Activated CD8-positive, alpha-beta T cell treated with anti-CD3 and anti-CD28 coated beads, Interleukin-2, amount 10 ng/mL, durations not matched to agents 7 days and 5 days (primary cell): ENCODE data around the gene LRRC3. TPM values are rescaled to one million over a fixed set of nuclear protein-coding genes. Genes with fewer than 3 reads are reported as not detected.

ENCODE experiments used
- ATAC-seq: fragments of 150-1000 bp; cut with Tn5 transposase; one replicate; pipeline ENCODE4 v1.10.0; 2021; ENCODE audit warnings: moderate library complexity
- CTCF ChIA-PET: fragments of 350-600 bp; sonication (Branson Sonifier 250); formaldehyde crosslinking; loops from one replicate; lab custom pipeline; 2021; ENCODE audit warnings: antibody characterized with exemption; lab: Charles Lee
- POLR2A ChIA-PET: fragments of 350-600 bp; sonication (Branson Sonifier 250); formaldehyde crosslinking; loops from one replicate; lab custom pipeline; 2021; ENCODE audit warnings: antibody characterized with exemption; lab: Charles Lee
- DNase-seq: peaks from one replicate; pipeline ENCODE4 v3.0.0-alpha.2; 2020
- H3K27ac Mint-ChIP-seq: one replicate; pipeline ENCODE4 v1.8.0; 2021; ENCODE audit warnings: mild to moderate bottlenecking, mixed read lengths
- H3K27me3 Mint-ChIP-seq: one replicate; pipeline ENCODE4 v1.8.0; 2021; ENCODE audit warnings: low read depth, mixed read lengths
- H3K36me3 Mint-ChIP-seq: one replicate; pipeline ENCODE4 v1.8.0; 2021; ENCODE audit warnings: low read depth, mixed read lengths
- H3K4me1 Mint-ChIP-seq: one replicate; pipeline ENCODE4 v1.8.0; 2021; ENCODE audit warnings: low read depth, mixed read lengths
- H3K4me3 Mint-ChIP-seq: one replicate; pipeline ENCODE4 v1.8.0; 2021; ENCODE audit warnings: mild to moderate bottlenecking, mixed read lengths
- H3K9me3 Mint-ChIP-seq: one replicate; pipeline ENCODE4 v1.8.0; 2022; ENCODE audit warnings: mixed read lengths; ENCODE audit not compliant: insufficient read depth
- total RNA-seq, 2 experiments: library from RNA; stranded (reverse); gene quantifications; one replicate each; pipeline ENCODE4 v1.2.3, GENCODE V29; 2021

LRRC3 gene
- total RNA-seq, 2 experiments from 2014 or later = 3.2 to 3.4 TPM

GRCh38 chr21:44480200-44481053 lies 25.1 kb downstream of the LRRC3 start:
- POLR2A ChIA-PET = no interaction called here
- H3K36me3 Mint-ChIP-seq = no peaks in the 10 kb centered on the region

DNA sequence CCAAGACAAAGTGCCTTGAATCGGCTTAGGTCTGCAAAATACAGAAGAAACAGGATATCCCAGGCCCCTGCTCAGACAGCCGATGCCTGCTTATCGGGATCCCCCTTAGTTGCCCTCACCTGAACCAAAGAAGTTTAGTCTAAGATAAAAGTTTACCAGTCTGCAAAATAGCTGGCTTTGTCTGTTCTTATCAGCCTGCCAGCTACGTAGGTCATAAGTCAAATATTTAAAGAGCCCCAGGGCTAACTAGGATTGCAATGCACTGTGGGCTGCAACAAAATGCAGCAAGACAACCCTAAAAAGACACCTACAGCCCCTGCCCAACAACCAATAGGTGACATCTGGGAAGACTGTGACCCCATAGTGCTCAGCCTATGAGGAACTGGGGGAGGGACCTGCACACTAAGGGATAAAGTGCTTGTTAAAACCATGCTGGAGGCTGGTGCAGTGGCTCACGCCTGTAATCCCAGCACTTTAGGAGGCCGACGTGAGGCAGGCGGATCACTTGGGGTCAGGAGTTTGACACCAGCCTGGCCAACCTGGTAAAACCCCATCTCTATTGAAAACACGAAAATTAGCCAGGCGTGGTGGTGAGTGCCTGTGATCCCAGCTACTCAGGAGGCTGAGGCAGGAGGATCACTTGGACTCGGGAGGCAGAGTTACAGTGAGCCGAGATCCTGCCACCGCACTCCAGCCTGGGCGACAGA lies 27.4 kb downstream of the LRRC3 start:
- Mint-ChIP-seq H3K27me3 (peaks cover 2% of the 10 kb centered on the region), H3K4me3 (no peak overlapping the region), H3K4me1 (peaks cover 12% of the 10 kb centered on the region), H3K9me3 (no peaks in the 10 kb centered on the region), H3K36me3 (no peaks in the 10 kb centered on the region), H3K27ac (no peak overlapping the region)
- ChIA-PET CTCF (interaction anchor here (0.6 to 2.0 kb wide), 2 partner anchors 8 to 311 kb away, joined by 3 to 7 read pairs; no protein-coding TSS in a partner anchor), POLR2A (no interaction called here)
- DNase-seq (no peak), ATAC-seq (no peak)

More at GRCh38 chr21:44480200-44481053, 25.1 kb downstream of the LRRC3 start:
- Mint-ChIP-seq H3K4me3 (no peak overlapping the region), H3K9me3 (no peaks in the 10 kb centered on the region), H3K4me1 (peaks cover 7% of the 10 kb centered on the region), H3K27ac (no peak overlapping the region), H3K27me3 (peaks cover 2% of the 10 kb centered on the region)
- DNase-seq (no peak), ATAC-seq (no peak)
- CTCF ChIA-PET = interaction anchor here (1.0 to 2.0 kb wide), 7 partner anchors 10 to 848 kb away, joined by 3 to 7 read pairs (median 4); partner anchors contain the start of genes LRRC3 and TRPM2

GRCh38 chr21:44483288-44484237 lies 28.3 kb downstream of the LRRC3 start:
- POLR2A ChIA-PET = no interaction called here
- peaks cover 2% of the 10 kb centered on the region for H3K27me3 Mint-ChIP-seq
- no peak overlapping the region for H3K27ac Mint-ChIP-seq
- CTCF ChIA-PET = no interaction called here
- no peaks in the 10 kb centered on the region for H3K9me3 Mint-ChIP-seq
- peaks cover 12% of the 10 kb centered on the region for H3K4me1 Mint-ChIP-seq
- no peak overlapping the region for H3K4me3 Mint-ChIP-seq
- H3K36me3 Mint-ChIP-seq = no peaks in the 10 kb centered on the region
- ATAC-seq (no peak), DNase-seq (no peak)

DNA sequence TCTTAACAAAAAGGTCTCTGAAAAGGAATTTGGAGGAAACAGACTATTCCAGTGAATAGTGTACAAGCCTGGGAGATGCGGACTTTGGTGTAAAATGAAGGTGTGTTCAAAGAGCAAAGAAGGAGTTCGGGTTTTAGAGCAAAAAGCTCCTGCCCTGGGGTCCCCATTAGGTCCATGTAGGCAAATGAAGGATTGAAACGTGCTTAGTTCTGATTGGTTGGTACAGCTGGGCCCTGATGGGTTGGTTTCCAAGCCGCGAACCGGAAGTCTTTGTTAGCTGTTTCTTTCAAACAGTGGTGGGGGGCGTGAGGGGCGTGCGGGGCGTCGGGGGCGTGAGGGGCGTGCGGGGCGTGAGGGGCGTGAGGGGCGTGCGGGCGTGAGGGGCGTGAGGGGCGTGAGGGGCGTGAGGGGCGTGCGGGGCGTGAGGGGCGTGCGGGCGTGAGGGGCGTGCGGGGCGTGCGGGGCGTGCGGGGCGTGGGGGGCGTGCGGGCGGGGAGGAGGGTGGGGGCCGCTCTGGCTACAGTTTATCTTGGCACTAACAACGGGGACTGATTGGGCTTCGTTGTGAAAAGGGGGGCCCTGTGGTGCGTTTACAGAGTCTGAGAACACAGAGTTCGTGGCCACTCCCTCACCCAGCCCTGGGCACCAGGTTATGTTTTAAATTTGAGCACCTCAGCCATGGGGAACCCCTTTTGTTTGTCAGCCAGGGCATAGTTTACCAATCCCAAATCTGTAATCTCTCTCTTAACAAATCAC lies 29.4 kb downstream of the LRRC3 start:
- Mint-ChIP-seq H3K36me3 (no peaks in the 10 kb centered on the region), H3K27ac (no peak overlapping the region), H3K27me3 (peaks cover 4% of the 10 kb centered on the region), H3K9me3 (no peaks in the 10 kb centered on the region), H3K4me1 (peaks cover 12% of the 10 kb centered on the region), H3K4me3 (peak overlapping the region; percentile 70)
- ATAC-seq = no peak
- ChIA-PET CTCF (no interaction called here), POLR2A (no interaction called here)
- no peak for DNase-seq

- H3K27ac Mint-ChIP-seq = no peak overlapping the region
- peak; percentile 69 for ATAC-seq
- H3K27me3 Mint-ChIP-seq = peaks cover 4% of the 10 kb centered on the region
- ChIA-PET POLR2A (no interaction called here), CTCF (no interaction called here)
- H3K4me1 Mint-ChIP-seq = peaks cover 10% of the 10 kb centered on the region
- H3K36me3 Mint-ChIP-seq = no peaks in the 10 kb centered on the region
- H3K4me3 Mint-ChIP-seq = peak overlapping the region; percentile 70
- DNase-seq = peak; percentile 55
- no peaks in the 10 kb centered on the region for H3K9me3 Mint-ChIP-seq
Measured at GRCh38 chr21:44485254-44485793, 30.0 kb downstream of the LRRC3 start.

DNA sequence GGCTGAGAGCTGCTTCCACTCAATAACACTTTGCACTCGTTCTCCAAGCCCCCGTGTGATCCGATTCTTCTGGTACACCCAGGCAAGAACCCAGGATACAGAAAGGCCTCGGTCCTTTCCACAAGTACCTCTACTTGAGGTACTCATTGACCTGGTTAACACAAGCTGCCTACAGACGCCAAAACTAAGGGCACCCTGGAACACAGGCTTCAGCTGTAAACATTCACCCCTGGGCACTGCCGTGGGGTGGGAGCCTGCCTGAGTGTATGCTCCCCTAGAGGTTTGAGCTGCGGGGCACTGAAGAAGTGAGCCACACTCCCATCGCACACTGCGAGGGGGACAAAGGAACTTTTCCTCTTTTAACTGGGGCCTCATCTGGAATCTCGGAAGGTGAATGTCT lies 30.5 kb downstream of the LRRC3 start:
- POLR2A ChIA-PET = no interaction called here

DNA sequence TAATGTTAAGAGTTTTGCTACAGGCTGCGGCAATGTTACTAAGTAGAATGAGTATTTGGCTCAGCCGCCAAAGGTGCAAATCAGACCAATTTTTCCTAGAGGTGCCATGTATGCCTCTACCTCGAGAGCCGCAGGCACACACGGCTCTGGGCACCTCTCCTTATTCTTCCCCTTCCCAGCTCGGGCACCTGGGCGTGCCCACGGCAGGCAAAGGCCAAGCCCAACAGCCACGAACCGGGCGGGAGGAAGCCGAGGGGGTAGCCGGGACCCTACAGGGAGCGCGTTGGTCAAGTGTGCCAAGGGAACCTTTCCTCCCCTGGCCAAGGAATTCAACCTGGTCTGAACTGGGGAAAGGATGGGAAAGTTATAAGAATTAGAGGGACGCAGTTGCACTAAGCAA lies 31.0 kb downstream of the LRRC3 start:
- H3K27me3 Mint-ChIP-seq = peaks cover 4% of the 10 kb centered on the region
- POLR2A ChIA-PET = no interaction called here
- DNase-seq = no peak
- CTCF ChIA-PET = no interaction called here
- peaks cover 10% of the 10 kb centered on the region for H3K4me1 Mint-ChIP-seq
- no peak for ATAC-seq
- no peaks in the 10 kb centered on the region for H3K9me3 Mint-ChIP-seq
- peak overlapping the region; percentile 38 for H3K4me3 Mint-ChIP-seq
- H3K36me3 Mint-ChIP-seq = no peaks in the 10 kb centered on the region
- no peak overlapping the region for H3K27ac Mint-ChIP-seq

More for the DNA sequence above, 30.5 kb downstream of the LRRC3 start:
- peak; percentile 37 for ATAC-seq
- no peak for DNase-seq
- H3K4me3 Mint-ChIP-seq = peak overlapping the region; percentile 70
- no peaks in the 10 kb centered on the region for H3K9me3 Mint-ChIP-seq
- H3K27me3 Mint-ChIP-seq = peaks cover 4% of the 10 kb centered on the region
- H3K4me1 Mint-ChIP-seq = peaks cover 10% of the 10 kb centered on the region
- H3K36me3 Mint-ChIP-seq = no peaks in the 10 kb centered on the region
- CTCF ChIA-PET = no interaction called here
- no peak overlapping the region for H3K27ac Mint-ChIP-seq

DNA sequence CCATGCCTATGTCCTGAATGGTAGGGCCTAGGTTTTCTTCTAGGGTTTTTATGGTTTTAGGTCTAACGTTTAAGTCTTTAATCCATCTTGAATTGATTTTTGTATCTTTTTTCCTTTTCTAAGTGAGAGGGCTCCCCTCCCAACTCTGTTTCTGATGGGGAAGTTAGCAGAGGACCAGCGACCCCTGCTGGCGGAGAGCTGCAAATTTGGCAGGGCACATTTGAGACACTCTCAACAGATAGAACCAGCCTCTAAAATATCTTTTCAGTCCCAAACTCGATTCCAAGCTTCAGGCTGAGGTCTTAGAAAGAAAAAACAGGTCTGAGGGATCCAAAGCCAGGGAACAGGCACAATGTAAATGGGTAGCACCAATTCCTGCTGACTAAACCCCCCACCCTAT lies 32.5 kb downstream of the LRRC3 start:
- ChIA-PET POLR2A (no interaction called here), CTCF (interaction anchor here (0.7 to 1.3 kb wide), 7 partner anchors 16 to 255 kb away, joined by 3 to 5 read pairs (median 4); no protein-coding TSS in a partner anchor)
- H3K36me3 Mint-ChIP-seq = peaks cover 9% of the 10 kb centered on the region
- H3K4me3 Mint-ChIP-seq = no peak overlapping the region
- DNase-seq = peak; percentile 72
- H3K4me1 Mint-ChIP-seq = peaks cover 16% of the 10 kb centered on the region
- H3K27me3 Mint-ChIP-seq = peaks cover 8% of the 10 kb centered on the region
- ATAC-seq = no peak
- peaks cover 14% of the 10 kb centered on the region for H3K9me3 Mint-ChIP-seq
- H3K27ac Mint-ChIP-seq = no peak overlapping the region

GRCh38 chr21:44489962-44490361 lies 34.7 kb downstream of the LRRC3 start:
- ChIA-PET CTCF (interaction anchor here (1.0 to 1.3 kb wide), 3 partner anchors 8 to 187 kb away, joined by 3 to 4 read pairs (median 3); no protein-coding TSS in a partner anchor), POLR2A (no interaction called here)
- Mint-ChIP-seq H3K4me1 (peaks cover 16% of the 10 kb centered on the region), H3K27me3 (peaks cover 11% of the 10 kb centered on the region), H3K27ac (no peak overlapping the region), H3K9me3 (peaks cover 20% of the 10 kb centered on the region), H3K4me3 (no peak overlapping the region), H3K36me3 (peaks cover 16% of the 10 kb centered on the region)
- DNase-seq = no peak
- ATAC-seq = no peak

GRCh38 chr21:44490405-44490804 lies 35.1 kb downstream of the LRRC3 start:
- Mint-ChIP-seq H3K27ac (no peak overlapping the region), H3K36me3 (peaks cover 16% of the 10 kb centered on the region), H3K4me3 (no peak overlapping the region), H3K9me3 (peaks cover 20% of the 10 kb centered on the region), H3K27me3 (peaks cover 9% of the 10 kb centered on the region), H3K4me1 (peaks cover 11% of the 10 kb centered on the region)
- DNase-seq (no peak), ATAC-seq (no peak)
- ChIA-PET CTCF (interaction anchor here (1.0 to 1.3 kb wide), 3 partner anchors 8 to 187 kb away, joined by 3 to 4 read pairs (median 3); no protein-coding TSS in a partner anchor), POLR2A (no interaction called here)
